BLaER1 treated with 17β-estradiol and CSF1 and Interleukin-3, amounts not matched to agents 10 nM and 100 nM (cell line): ENCODE measurements around the gene KCNJ15.
A peak's percentile ranks its signal among the peaks of the same experiment; 100 is the strongest.

ENCODE experiments used
- H3K27ac ChIP-seq, 11 experiments: shearing (Covaris generic); formaldehyde crosslinking; 2 replicates each; pipeline ENCODE4 v1.8.1; 2022
- H3K27me3 ChIP-seq, 11 experiments: shearing (Covaris generic); formaldehyde crosslinking; 2 replicates each; pipeline ENCODE4 v1.8.1; 2022
- H3K36me3 ChIP-seq, 11 experiments: shearing (Covaris generic); formaldehyde crosslinking; 2 replicates each; pipeline ENCODE4 v1.8.1; 2022
- H3K4me1 ChIP-seq, 10 experiments: shearing (Covaris generic); formaldehyde crosslinking; 2 replicates each; pipeline ENCODE4 v1.8.1; 2022
- H3K4me2 ChIP-seq, 11 experiments: shearing (Covaris generic); formaldehyde crosslinking; 2 replicates each; pipeline ENCODE4 v1.8.1; 2022
- H3K4me3 ChIP-seq, 10 experiments: shearing (Covaris generic); formaldehyde crosslinking; 2 replicates each; pipeline ENCODE4 v1.8.1; 2022
- H3K9ac ChIP-seq, 11 experiments: shearing (Covaris generic); formaldehyde crosslinking; 2 replicates each; pipeline ENCODE4 v1.8.1; 2022
- H3K9me3 ChIP-seq, 11 experiments: shearing (Covaris generic); formaldehyde crosslinking; replicated peaks in 1 of 11; 2 replicates each; pipeline ENCODE4 v1.8.1; 2022
- H4K20me1 ChIP-seq, 11 experiments: shearing (Covaris generic); formaldehyde crosslinking; 2 replicates each; pipeline ENCODE4 v1.8.1; 2022
- Cebpa-rat ChIP-seq, 11 experiments: shearing (Covaris generic); IDR thresholded peaks; 2 replicates each; pipeline ENCODE4 v1.8.1; 2022

Gene KCNJ15

DNA sequence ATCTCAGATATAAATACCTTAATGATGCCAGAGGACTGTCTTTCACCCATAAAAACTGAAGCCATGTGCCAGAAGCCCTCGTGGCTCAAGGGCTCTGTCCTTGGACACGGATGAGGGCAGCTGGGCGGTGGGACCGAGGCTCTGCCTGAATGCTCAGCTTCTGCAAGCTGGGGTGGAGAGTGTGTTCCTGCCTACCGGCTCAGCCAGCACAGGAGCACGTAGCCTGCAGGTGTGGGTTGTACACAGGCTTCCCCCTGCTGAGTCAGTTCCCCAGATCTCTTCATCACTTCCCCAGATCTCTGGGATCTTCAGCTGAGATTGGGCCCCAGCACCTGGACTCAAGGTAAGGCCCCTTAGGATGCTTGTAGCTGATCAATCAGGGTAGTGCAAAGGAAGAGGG lies 15.4 kb downstream of the KCNJ15 start:
- peak overlapping the region in 1 of 11 experiments; percentile 5; a peak in 1 of 22 replicates for H3K4me2 ChIP-seq
- H3K36me3 ChIP-seq = no peaks in the 10 kb centered on the region
- no peak overlapping the region for H3K9ac ChIP-seq
- peaks cover 3 to 70% (median 8%) of the 10 kb centered on the region in 10 experiments; a peak in 15 of 20 replicates for H3K4me1 ChIP-seq
- no peak overlapping the region for H3K27ac ChIP-seq
- H4K20me1 ChIP-seq = no peaks in the 10 kb centered on the region
- TF ChIP-seq Cebpa-rat (IDR thresholded peaks at IDR 0.05) = no peak
- peaks cover 0 to 3% (median 0%) of the 10 kb centered on the region in 11 experiments; a peak in 2 of 22 replicates for H3K27me3 ChIP-seq
- H3K9me3 ChIP-seq = peaks cover 0 to 21% (median 0%) of the 10 kb centered on the region in 11 experiments; a peak in 4 of 22 replicates
- no peak overlapping the region for H3K4me3 ChIP-seq

GRCh38 chr21:38273745-38274542 lies 17.2 kb downstream of the KCNJ15 start:
- TF ChIP-seq Cebpa-rat (IDR thresholded peaks at IDR 0.05) = no peak
- H3K4me3 ChIP-seq = no peak overlapping the region
- H3K27me3 ChIP-seq = peaks cover 0 to 3% (median 0%) of the 10 kb centered on the region in 11 experiments; a peak in 2 of 22 replicates
- no peaks in the 10 kb centered on the region for H4K20me1 ChIP-seq
- H3K4me2 ChIP-seq = peak overlapping the region in 5 of 11 experiments; percentile 23 to 80 (median 64); a peak in 10 of 22 replicates
- no peak overlapping the region for H3K9ac ChIP-seq
- H3K9me3 ChIP-seq = peaks cover 0 to 21% (median 1%) of the 10 kb centered on the region in 11 experiments; a peak in 4 of 22 replicates
- H3K4me1 ChIP-seq = peaks cover 5 to 72% (median 19%) of the 10 kb centered on the region in 10 experiments; a peak in 18 of 20 replicates
- no peaks in the 10 kb centered on the region for H3K36me3 ChIP-seq
- H3K27ac ChIP-seq = peak overlapping the region in 4 of 11 experiments; percentile 18 to 40 (median 28); a peak in 6 of 22 replicates

DNA sequence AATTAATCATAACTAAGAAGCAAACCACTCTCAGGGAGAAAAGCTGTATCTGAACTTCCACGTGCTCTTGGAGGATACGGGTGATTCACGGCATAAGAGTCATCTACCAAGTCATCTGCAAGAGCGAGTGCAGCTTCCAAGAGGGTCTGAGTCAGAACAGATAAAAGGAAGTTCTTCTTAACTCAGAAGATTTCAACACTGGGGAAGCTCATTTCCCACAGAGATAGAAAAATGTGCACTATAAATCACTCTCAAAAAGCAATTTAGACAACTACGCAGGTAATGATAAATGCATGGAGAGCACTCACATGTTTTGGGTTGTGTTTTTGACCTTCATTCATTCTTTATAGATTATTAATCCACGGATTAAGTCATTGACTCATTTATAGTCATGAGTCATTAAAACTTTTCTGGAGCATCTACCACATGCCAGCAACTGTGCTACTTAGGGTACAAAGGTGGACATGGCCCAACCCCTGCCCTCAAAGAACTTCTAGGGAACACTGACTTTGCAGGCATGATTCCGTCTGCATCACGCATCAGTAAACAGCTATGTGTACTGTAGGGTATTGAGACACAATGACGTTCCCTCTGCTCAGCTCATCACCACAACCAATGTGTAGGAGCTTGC lies 20.8 kb downstream of the KCNJ15 start:
- Histone ChIP-seq H3K4me1 (peaks cover 0 to 69% (median 19%) of the 10 kb centered on the region in 10 experiments; a peak in 15 of 20 replicates), H3K36me3 (no peaks in the 10 kb centered on the region), H3K9ac (peak overlapping the region in 3 of 11 experiments; percentile 8 to 46 (median 35); a peak in 4 of 22 replicates), H3K27ac (peak overlapping the region in 9 of 11 experiments; percentile 35 to 71 (median 63); a peak in 16 of 22 replicates), H4K20me1 (no peaks in the 10 kb centered on the region), H3K4me3 (no peak overlapping the region), H3K27me3 (peaks cover 0 to 8% (median 0%) of the 10 kb centered on the region in 11 experiments; a peak in 2 of 22 replicates), H3K4me2 (peak overlapping the region in 9 of 11 experiments; percentile 10 to 87 (median 73); a peak in 16 of 22 replicates), H3K9me3 (peaks cover 0 to 29% (median 8%) of the 10 kb centered on the region in 11 experiments; a peak in 7 of 22 replicates)
- TF ChIP-seq Cebpa-rat (IDR thresholded peaks at IDR 0.05) = peak in 4 of 11 experiments; percentile 28 to 43 (median 34); a peak in 2 of 22 replicates

DNA sequence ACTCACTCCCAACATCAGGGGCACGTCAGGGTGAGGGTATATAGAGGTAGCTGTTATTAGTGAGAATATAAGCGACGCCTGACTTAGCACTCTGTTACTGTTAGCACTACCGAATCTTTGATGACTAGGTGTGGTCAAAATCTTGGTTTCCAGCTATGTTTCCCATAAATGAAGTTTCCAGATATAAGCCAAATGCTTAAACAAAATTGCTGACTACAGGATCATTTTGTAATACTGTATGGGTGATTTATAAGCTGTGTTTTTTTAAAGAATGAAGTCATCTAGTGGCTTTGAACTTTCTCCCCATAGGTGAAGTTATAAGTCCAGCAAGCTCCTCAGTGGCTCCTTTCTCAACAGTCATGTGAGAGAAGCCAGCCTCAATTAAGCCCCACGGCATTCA lies 23.7 kb downstream of the KCNJ15 start:
- Histone ChIP-seq H3K36me3 (no peaks in the 10 kb centered on the region), H3K27me3 (peaks cover 0 to 23% (median 0%) of the 10 kb centered on the region in 11 experiments; a peak in 6 of 22 replicates), H3K27ac (no peak overlapping the region), H3K4me2 (no peak overlapping the region), H3K4me1 (peaks cover 0 to 60% (median 17%) of the 10 kb centered on the region in 10 experiments; a peak in 15 of 20 replicates), H3K9ac (no peak overlapping the region), H3K4me3 (no peak overlapping the region), H4K20me1 (no peaks in the 10 kb centered on the region), H3K9me3 (peaks cover 0 to 31% (median 7%) of the 10 kb centered on the region in 11 experiments; a peak in 4 of 22 replicates)
- no peak for TF ChIP-seq Cebpa-rat (IDR thresholded peaks at IDR 0.05)

DNA sequence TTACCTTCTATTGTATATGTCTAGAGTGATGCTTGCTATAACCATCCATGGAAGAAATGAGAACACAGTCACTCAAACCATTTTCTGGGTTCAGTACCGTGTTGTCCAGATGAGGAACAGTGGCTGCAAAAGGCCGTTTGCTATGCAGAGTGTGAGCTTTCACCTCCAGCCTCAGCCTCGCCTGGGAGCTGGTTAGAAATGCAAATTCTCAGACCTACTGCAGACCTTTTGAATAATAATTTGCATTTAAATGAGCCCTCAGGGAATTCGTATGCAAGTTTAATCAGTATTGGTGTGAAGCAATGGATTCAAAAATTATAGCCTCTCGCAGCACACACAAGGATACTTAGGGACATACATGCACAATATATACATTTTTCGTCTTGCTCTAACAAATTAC lies 24.1 kb downstream of the KCNJ15 start:
- peaks cover 0 to 31% (median 5%) of the 10 kb centered on the region in 11 experiments; a peak in 4 of 22 replicates for H3K9me3 ChIP-seq
- H3K4me2 ChIP-seq = no peak overlapping the region
- H3K4me1 ChIP-seq = peaks cover 0 to 60% (median 17%) of the 10 kb centered on the region in 10 experiments; a peak in 15 of 20 replicates
- TF ChIP-seq Cebpa-rat (IDR thresholded peaks at IDR 0.05) = no peak
- H3K4me3 ChIP-seq = no peak overlapping the region
- H3K27me3 ChIP-seq = peaks cover 0 to 28% (median 0%) of the 10 kb centered on the region in 11 experiments; a peak in 6 of 22 replicates
- no peaks in the 10 kb centered on the region for H4K20me1 ChIP-seq
- no peak overlapping the region for H3K9ac ChIP-seq
- no peak overlapping the region for H3K27ac ChIP-seq
- no peaks in the 10 kb centered on the region for H3K36me3 ChIP-seq

DNA sequence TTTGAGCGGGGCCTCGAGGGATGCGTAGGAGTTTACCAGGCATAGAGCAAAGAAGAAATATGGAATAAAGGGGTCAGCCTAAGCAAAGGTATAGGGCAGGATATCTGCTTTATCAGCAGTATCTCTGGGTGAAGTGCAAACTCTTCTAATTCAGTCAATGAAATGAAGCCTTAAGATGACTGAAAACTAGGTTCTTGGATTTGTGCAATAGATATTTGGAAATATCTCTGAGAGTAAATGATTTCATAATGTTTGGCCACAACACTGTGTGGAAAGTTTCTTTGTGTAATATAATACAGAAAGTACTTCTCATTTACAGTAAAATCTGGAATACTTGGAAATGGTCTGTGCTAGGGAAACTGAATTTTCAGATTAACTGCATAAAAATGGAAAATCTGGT lies 26.1 kb downstream of the KCNJ15 start:
- peak overlapping the region in 1 of 11 experiments; percentile 19; a peak in 1 of 22 replicates for H3K27ac ChIP-seq
- peaks cover 0 to 31% (median 5%) of the 10 kb centered on the region in 11 experiments; a peak in 3 of 22 replicates for H3K9me3 ChIP-seq
- H3K36me3 ChIP-seq = no peaks in the 10 kb centered on the region
- peak overlapping the region in 2 of 11 experiments; percentile 4 to 12; a peak in 2 of 22 replicates for H3K4me2 ChIP-seq
- H4K20me1 ChIP-seq = no peaks in the 10 kb centered on the region
- peaks cover 0 to 47% (median 0%) of the 10 kb centered on the region in 11 experiments; a peak in 6 of 22 replicates for H3K27me3 ChIP-seq
- no peak overlapping the region for H3K4me3 ChIP-seq
- peaks cover 4 to 41% (median 12%) of the 10 kb centered on the region in 10 experiments; a peak in 16 of 20 replicates for H3K4me1 ChIP-seq
- TF ChIP-seq Cebpa-rat (IDR thresholded peaks at IDR 0.05) = no peak
- no peak overlapping the region for H3K9ac ChIP-seq

- Histone ChIP-seq H3K9me3 (peaks cover 0 to 27% (median 5%) of the 10 kb centered on the region in 11 experiments; a peak in 3 of 22 replicates), H3K27me3 (peaks cover 0 to 55% (median 0%) of the 10 kb centered on the region in 11 experiments; a peak in 6 of 22 replicates), H3K4me3 (no peak overlapping the region), H4K20me1 (no peaks in the 10 kb centered on the region), H3K9ac (no peak overlapping the region), H3K4me2 (no peak overlapping the region), H3K36me3 (no peaks in the 10 kb centered on the region), H3K27ac (no peak overlapping the region), H3K4me1 (peaks cover 6 to 39% (median 14%) of the 10 kb centered on the region in 10 experiments)
- no peak for TF ChIP-seq Cebpa-rat (IDR thresholded peaks at IDR 0.05)
Observed at GRCh38 chr21:38284216-38284615, 27.4 kb downstream of the KCNJ15 start.

- Histone ChIP-seq H3K9me3 (peaks cover 0 to 11% (median 0%) of the 10 kb centered on the region in 11 experiments; a peak in 2 of 22 replicates), H3K27ac (no peak overlapping the region), H4K20me1 (no peaks in the 10 kb centered on the region), H3K4me3 (no peak overlapping the region), H3K9ac (no peak overlapping the region), H3K36me3 (no peaks in the 10 kb centered on the region), H3K4me1 (peaks cover 21 to 45% (median 29%) of the 10 kb centered on the region in 10 experiments), H3K27me3 (peaks cover 0 to 67% (median 0%) of the 10 kb centered on the region in 11 experiments; a peak in 8 of 22 replicates), H3K4me2 (peak overlapping the region in 4 of 11 experiments; percentile 11 to 36 (median 14); a peak in 1 of 22 replicates)
- TF ChIP-seq Cebpa-rat (IDR thresholded peaks at IDR 0.05) = no peak
Observed at GRCh38 chr21:38286739-38287471, 30.1 kb downstream of the KCNJ15 start.
